ENCODE measurements around the gene ENHO. TPM values are rescaled to one million over a fixed set of nuclear protein-coding genes. Genes with fewer than 3 reads are reported as not detected.

ENHO gene
- total and polyA plus RNA-seq, 2 of the 8 experiments (the other 6 are each of a cell fraction or from before 2014, with no cell fraction given) = 12.2 to 49.4 TPM

DNA sequence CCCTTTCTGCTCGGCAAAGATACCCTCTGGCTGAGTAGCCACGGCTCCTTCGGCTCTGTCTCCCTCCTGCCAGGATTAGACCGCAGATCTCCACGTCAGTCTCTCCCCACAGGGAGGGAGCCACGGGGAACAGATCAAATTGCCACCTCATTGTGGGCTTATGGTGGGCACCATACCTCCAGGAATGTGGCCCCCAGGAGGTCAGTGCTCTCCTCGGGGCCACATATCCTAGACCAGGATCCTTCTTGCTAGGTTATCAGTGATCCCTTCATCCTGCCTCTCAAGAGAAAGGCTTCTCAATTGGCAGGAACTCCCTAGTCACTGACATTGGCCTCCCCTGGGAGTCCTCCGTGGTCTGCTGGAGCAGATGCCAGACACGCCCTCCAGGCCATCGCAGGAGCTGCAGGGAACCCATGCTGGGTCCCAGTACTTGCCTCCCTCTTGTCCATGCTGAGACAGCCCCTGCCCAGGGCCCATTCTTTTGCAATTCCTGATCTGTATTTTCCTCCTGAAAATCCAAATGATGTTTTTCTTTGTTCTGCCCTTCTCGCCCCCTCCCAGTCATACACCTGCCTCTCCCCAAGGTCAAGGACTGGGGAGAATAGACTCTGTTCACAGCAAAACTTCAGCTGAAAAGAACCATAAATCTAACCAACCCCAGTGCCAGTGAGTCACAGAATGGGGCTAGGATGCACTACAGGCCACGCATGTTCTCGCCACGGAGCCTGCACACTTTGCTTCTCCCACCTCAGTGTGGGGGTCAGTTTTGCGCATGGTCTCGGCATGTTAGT is 31.6 kb upstream of the ENHO start:
- Histone ChIP-seq H3K36me3 (ENCODE audit: control insufficient read depth in 2 of 4, insufficient read depth in 4 of 4, low read length in 3 of 4) (no peaks in the 10 kb centered on the region), H2BK15ac (ENCODE audit: low read length) (peak overlapping the region; percentile 98; the same call in 1 of the 2 replicates), H3K4me2 (ENCODE audit: insufficient read depth in 1 of 2, low read depth in 2 of 2, low read length in 2 of 2) (peak overlapping the region in 1 of 2 experiments; percentile 24; a peak in 1 of 4 replicates), H4K91ac (replicated peaks; ENCODE audit: insufficient read length, low read length) (no peak overlapping the region), H2BK12ac (ENCODE audit: low read depth, low read length) (peak overlapping the region; percentile 96; the same call in 1 of the 2 replicates), H3K23me2 (ENCODE audit: low read depth, low read length) (no peaks in the 10 kb centered on the region), H3K4ac (replicated peaks; ENCODE audit: insufficient read length, low read depth, low read length) (no peak overlapping the region), H2BK5ac (ENCODE audit: low read depth, low read length) (peak overlapping the region; percentile 72; the same call in 1 of the 2 replicates), H3K79me1 (ENCODE audit: low read depth, low read length) (0 out of 2 replicates have a peak, but pooled peaks cover 2% of the 10 kb centered on the region), H3K9me3 (ENCODE audit: insufficient read depth in 2 of 2, low read depth in 1 of 2, low read length in 1 of 2) (no peaks in the 10 kb centered on the region), H3K27me3 (replicated peaks in 1 of 4; ENCODE audit: control insufficient read depth in 3 of 4, extremely low read depth in 1 of 4, insufficient read depth in 3 of 4, low read length in 3 of 4) (no peaks in the 10 kb centered on the region; a peak in 2 of 7 replicates), H2AK5ac (ENCODE audit: low read depth, low read length) (no peak overlapping the region), H3K23ac (ENCODE audit: insufficient read length) (no peak overlapping the region), H4K8ac (ENCODE audit: extremely low read depth, insufficient read depth, low read length) (no peak overlapping the region), H3K18ac (ENCODE audit: extremely low read depth, low read length) (peak overlapping the region; percentile 25; the same call in 1 of the 2 replicates), H2AFZ (ENCODE audit: low read length) (no peak overlapping the region), H3K79me2 (ENCODE audit: control insufficient read depth in 1 of 2, insufficient read depth in 2 of 2, low read length in 2 of 2) (no peaks in the 10 kb centered on the region), H3K4me3 (ENCODE audit: extremely low read depth in 1 of 4, insufficient read depth in 2 of 4, low read depth in 3 of 4, low read length in 4 of 4) (no peak overlapping the region), H4K5ac (ENCODE audit: insufficient read length, low read depth, low read length) (no peak overlapping the region), H3K4me1 (replicated peaks in 1 of 4; ENCODE audit: control insufficient read depth in 3 of 4, insufficient read depth in 4 of 4, low read length in 3 of 4) (peaks cover 5 to 21% (median 17%) of the 10 kb centered on the region in 4 experiments), H4K20me1 (replicated peaks in 1 of 2; ENCODE audit: control insufficient read depth in 1 of 2, insufficient read depth in 2 of 2, low read length in 2 of 2) (no peaks in the 10 kb centered on the region), H3K14ac (ENCODE audit: insufficient read length) (no peak overlapping the region), H3K9ac (replicated peaks in 1 of 4; ENCODE audit: extremely low read depth in 1 of 4, low read depth in 3 of 4, low read length in 3 of 4) (no peak overlapping the region), H2BK20ac (ENCODE audit: low read length) (peak overlapping the region; percentile 83; the same call in 1 of the 2 replicates), H2BK120ac (replicated peaks; ENCODE audit: low read depth, low read length) (no peak overlapping the region), H3K56ac (replicated peaks; ENCODE audit: insufficient read length, low read depth, low read length) (no peak overlapping the region), H3K27ac (ENCODE audit: low read depth, low read length) (no peak overlapping the region)
- WGBS, 2 experiments (ENCODE audit: extremely low coverage in 1 of 2, insufficient coverage in 1 of 2, insufficient read length in 1 of 2, insufficient replicate concordance in 2 of 2, low coverage in 1 of 2, low lambda C conversion rate in 2 of 2, missing lambda C conversion rate in 1 of 2) = 72% methylated on average over 16 of the region's 16 CpGs; no CpG with 5 or more reads in 1 of the 2 experiments
- TF ChIP-seq, protein P1, sequence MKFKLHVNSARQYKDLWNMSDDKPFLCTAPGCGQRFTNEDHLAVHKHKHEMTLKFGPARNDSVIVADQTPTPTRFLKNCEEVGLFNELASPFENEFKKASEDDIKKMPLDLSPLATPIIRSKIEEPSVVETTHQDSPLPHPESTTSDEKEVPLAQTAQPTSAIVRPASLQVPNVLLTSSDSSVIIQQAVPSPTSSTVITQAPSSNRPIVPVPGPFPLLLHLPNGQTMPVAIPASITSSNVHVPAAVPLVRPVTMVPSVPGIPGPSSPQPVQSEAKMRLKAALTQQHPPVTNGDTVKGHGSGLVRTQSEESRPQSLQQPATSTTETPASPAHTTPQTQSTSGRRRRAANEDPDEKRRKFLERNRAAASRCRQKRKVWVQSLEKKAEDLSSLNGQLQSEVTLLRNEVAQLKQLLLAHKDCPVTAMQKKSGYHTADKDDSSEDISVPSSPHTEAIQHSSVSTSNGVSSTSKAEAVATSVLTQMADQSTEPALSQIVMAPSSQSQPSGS (IDR thresholded peaks at IDR 0.05; ENCODE audit: low read length) = no peak
- 0 out of 4 replicates have a peak, but pooled peaks of 1 of the 2 experiments have one; percentile 2 for TF ChIP-seq RAD21 (IDR thresholded peaks at IDR 0.05 in 1 of 2, conservative IDR thresholded peaks at IDR 0.05 in 1 of 2; ENCODE audit: low read depth in 2 of 2, low read length in 2 of 2)
- DNase-seq (ENCODE audit: low read depth in 1 of 2, low spot score in 2 of 2) = peak in 1 of 2 experiments; percentile 45
- FAIRE-seq = no peak
- POLR2A ChIA-PET (ENCODE audit: partially characterized antibody) = interaction anchor here (0.5 to 1.6 kb wide), 3 partner anchors 8 to 584 kb away, joined by 3 to 5 read pairs (median 3); no protein-coding TSS in a partner anchor
- CTCF ChIA-PET (ENCODE audit: partially characterized antibody) = interaction anchor here (0.8 to 11.9 kb wide), 10 partner anchors 6 to 79 kb away, joined by 3 to 241 read pairs (median 5); no protein-coding TSS in a partner anchor
